PFSK-1 (cell line): Measurements from ENCODE around the gene SLC22A23.

Experiments used
- FOXP2 ChIP-seq: optimal IDR thresholded peaks from 2 replicates; pipeline ENCODE3; 2011; ENCODE audit warnings: borderline replicate concordance, control low read depth, inconsistent platforms; ENCODE audit not compliant: insufficient read depth; ENCODE audit errors: extremely low read length, extremely low read depth
- POLR2AphosphoS5 ChIP-seq: IDR thresholded peaks from 2 replicates; pipeline ENCODE4 v1.6.1; 2012; ENCODE audit warnings: low read depth, mild to moderate bottlenecking, control low read depth, low read length, moderate library complexity
- SIN3A ChIP-seq: IDR thresholded peaks from 2 replicates; pipeline ENCODE4 v1.6.1; 2012; ENCODE audit warnings: mild to moderate bottlenecking, low read length, moderate library complexity, borderline replicate concordance; ENCODE audit not compliant: insufficient read depth
- TAF1 ChIP-seq: IDR thresholded peaks from 2 replicates; pipeline ENCODE4 v1.6.1; 2012; ENCODE audit warnings: low read length, control low read depth, borderline replicate concordance; ENCODE audit not compliant: insufficient read depth
- TF ChIP-seq, protein P1 (sequence below), 2 experiments: IDR thresholded peaks; 2 replicates each; pipeline versions ENCODE4 v1.6.1 to v1.8.0; 2011 to 2012; ENCODE audit warnings: low read depth in 2 of 2, low read length in 2 of 2, control low read depth in 1 of 2, inconsistent platforms in 1 of 2, mild to moderate bottlenecking in 1 of 2, moderate library complexity in 1 of 2; ENCODE audit not compliant: insufficient read depth in 1 of 2

Gene SLC22A23

DNA sequence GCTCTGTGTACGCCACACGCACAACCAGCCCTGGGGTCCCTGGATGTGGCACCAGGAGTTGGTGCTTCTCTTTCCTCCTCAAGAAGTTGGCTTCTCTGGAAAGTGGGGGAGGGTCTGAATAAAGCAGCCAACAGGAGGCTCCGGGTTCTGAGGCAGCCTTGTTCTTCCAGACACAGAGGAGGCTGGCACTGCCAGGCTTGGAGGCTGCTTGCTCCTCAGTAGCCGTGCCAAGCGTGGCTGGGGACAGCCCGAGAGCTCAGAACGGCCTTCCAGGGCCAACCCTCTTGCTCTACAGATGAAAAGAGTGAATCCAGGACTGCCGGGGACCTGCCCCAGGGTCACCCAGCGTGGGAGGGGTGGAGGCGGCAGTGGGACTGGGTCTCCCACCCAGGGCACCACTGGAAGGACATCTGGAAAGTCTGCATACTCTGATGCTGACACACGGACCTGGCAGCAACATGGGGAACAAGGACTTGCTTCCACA lies 70.4 kb downstream of the SLC22A23 start:
- TF ChIP-seq FOXP2 (no peak), SIN3A (no peak), TAF1 (no peak), POLR2AphosphoS5 (no peak)
- TF ChIP-seq, protein P1, sequence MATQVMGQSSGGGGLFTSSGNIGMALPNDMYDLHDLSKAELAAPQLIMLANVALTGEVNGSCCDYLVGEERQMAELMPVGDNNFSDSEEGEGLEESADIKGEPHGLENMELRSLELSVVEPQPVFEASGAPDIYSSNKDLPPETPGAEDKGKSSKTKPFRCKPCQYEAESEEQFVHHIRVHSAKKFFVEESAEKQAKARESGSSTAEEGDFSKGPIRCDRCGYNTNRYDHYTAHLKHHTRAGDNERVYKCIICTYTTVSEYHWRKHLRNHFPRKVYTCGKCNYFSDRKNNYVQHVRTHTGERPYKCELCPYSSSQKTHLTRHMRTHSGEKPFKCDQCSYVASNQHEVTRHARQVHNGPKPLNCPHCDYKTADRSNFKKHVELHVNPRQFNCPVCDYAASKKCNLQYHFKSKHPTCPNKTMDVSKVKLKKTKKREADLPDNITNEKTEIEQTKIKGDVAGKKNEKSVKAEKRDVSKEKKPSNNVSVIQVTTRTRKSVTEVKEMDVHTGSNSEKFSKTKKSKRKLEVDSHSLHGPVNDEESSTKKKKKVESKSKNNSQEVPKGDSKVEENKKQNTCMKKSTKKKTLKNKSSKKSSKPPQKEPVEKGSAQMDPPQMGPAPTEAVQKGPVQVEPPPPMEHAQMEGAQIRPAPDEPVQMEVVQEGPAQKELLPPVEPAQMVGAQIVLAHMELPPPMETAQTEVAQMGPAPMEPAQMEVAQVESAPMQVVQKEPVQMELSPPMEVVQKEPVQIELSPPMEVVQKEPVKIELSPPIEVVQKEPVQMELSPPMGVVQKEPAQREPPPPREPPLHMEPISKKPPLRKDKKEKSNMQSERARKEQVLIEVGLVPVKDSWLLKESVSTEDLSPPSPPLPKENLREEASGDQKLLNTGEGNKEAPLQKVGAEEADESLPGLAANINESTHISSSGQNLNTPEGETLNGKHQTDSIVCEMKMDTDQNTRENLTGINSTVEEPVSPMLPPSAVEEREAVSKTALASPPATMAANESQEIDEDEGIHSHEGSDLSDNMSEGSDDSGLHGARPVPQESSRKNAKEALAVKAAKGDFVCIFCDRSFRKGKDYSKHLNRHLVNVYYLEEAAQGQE (IDR thresholded peaks at IDR 0.05; ENCODE audit: insufficient read depth in 1 of 2, low read depth in 2 of 2, low read length in 2 of 2): no peak

GRCh38 chr6:3385660-3386151 lies 71.1 kb downstream of the SLC22A23 start:
- TF ChIP-seq FOXP2: no peak
- TF ChIP-seq SIN3A: no peak
- TF ChIP-seq, protein P1 (IDR thresholded peaks at IDR 0.05; ENCODE audit: insufficient read depth in 1 of 2, low read depth in 2 of 2, low read length in 2 of 2): no peak
- no peak for TF ChIP-seq POLR2AphosphoS5
- no peak for TF ChIP-seq TAF1

GRCh38 chr6:3384241-3385143 lies 72.4 kb downstream of the SLC22A23 start:
- TF ChIP-seq SIN3A: no peak
- TF ChIP-seq TAF1: no peak
- TF ChIP-seq, protein P1 (IDR thresholded peaks at IDR 0.05; ENCODE audit: insufficient read depth in 1 of 2, low read depth in 2 of 2, low read length in 2 of 2): no peak
- TF ChIP-seq FOXP2: no peak
- no peak for TF ChIP-seq POLR2AphosphoS5

DNA sequence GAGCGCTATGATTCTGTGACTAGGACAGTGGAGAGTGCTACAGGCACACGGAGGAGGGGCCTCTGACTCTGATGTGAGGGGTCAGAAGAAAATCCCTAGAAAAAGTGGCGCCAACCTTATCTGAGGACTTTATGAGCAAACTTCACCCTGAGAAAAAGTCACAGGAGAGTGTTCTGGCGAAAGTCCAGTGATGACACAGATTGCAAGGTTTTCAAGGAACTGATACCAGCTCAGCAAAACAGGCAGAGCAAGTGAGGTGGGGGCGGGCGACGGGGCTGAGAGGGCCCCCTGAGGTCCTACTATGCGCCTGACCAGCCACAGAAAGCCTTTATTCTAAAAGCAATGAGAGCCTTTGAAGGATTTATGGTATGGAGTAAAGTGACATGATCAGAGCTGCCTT lies 73.3 kb downstream of the SLC22A23 start:
- TF ChIP-seq, protein P1 (IDR thresholded peaks at IDR 0.05; ENCODE audit: insufficient read depth in 1 of 2, low read depth in 2 of 2, low read length in 2 of 2): no peak
- TF ChIP-seq SIN3A: no peak
- no peak for TF ChIP-seq POLR2AphosphoS5
